HepG2 (cell line): ENCODE results near the gene EIF4EBP3. TPM values are rescaled to one million over a fixed set of nuclear protein-coding genes. Genes with fewer than 3 reads are reported as not detected.
A peak's percentile ranks its signal among the peaks of the same experiment; 100 is the strongest.

ENCODE experiments used
- CAMTA2 ChIP-seq: sonication (generic); formaldehyde crosslinking; IDR thresholded peaks from 2 replicates; pipeline ENCODE4 v1.4.0; 2020; ENCODE audit warnings: mild to moderate bottlenecking, missing genetic modification reagents, borderline replicate concordance
- CEBPB ChIP-seq: IDR thresholded peaks from 2 replicates; pipeline ENCODE4 v1.6.1; 2011; ENCODE audit warnings: low read depth, low read length, improper control_type of control experiment, borderline replicate concordance
- CENPX ChIP-seq: sonication (generic); formaldehyde crosslinking; IDR thresholded peaks from 2 replicates; pipeline ENCODE4 v1.9.0; 2021; ENCODE audit warnings: mild to moderate bottlenecking, missing genetic modification reagents, moderate library complexity
- CHD4 ChIP-seq: fragments of 200-600 bp; sonication (generic); IDR thresholded peaks from 2 replicates; pipeline ENCODE4 v1.7.0; 2017; ENCODE audit warnings: mild to moderate bottlenecking, low read length, borderline replicate concordance
- KDM4B ChIP-seq: sonication (generic); formaldehyde crosslinking; IDR thresholded peaks from 2 replicates; pipeline ENCODE4 v1.4.0; 2020; ENCODE audit warnings: missing genetic modification reagents
- MYC ChIP-seq: sonication (generic); formaldehyde crosslinking; IDR thresholded peaks from 2 replicates; pipeline ENCODE4 v1.9.0; 2021; ENCODE audit warnings: missing genetic modification reagents, borderline replicate concordance
- POLR2G ChIP-seq: fragments of 200-400 bp; formaldehyde crosslinking; IDR thresholded peaks from 2 replicates; pipeline ENCODE4 v1.6.1; 2018; ENCODE audit warnings: mild to moderate bottlenecking, low read depth, low read length, moderate library complexity
- SALL1 ChIP-seq: sonication (generic); formaldehyde crosslinking; IDR thresholded peaks from 2 replicates; pipeline ENCODE4 v1.8.0; 2022; ENCODE audit warnings: mild to moderate bottlenecking, missing genetic modification reagents
- SIX1 ChIP-seq: sonication (generic); formaldehyde crosslinking; IDR thresholded peaks from 2 replicates; pipeline ENCODE4 v1.4.0; 2020; ENCODE audit warnings: missing genetic modification reagents, borderline replicate concordance
- STAG1 ChIP-seq: sonication (generic); formaldehyde crosslinking; IDR thresholded peaks from 2 replicates; pipeline ENCODE4 v1.4.0; 2020; ENCODE audit warnings: missing genetic modification reagents
- ZKSCAN1 ChIP-seq: fragments of 150-350 bp; IDR thresholded peaks from 2 replicates; pipeline ENCODE4 v1.6.1; 2014; ENCODE audit warnings: low read length
- ZNF160 ChIP-seq: sonication (generic); formaldehyde crosslinking; IDR thresholded peaks from 2 replicates; pipeline ENCODE4 v1.8.0; 2022; ENCODE audit warnings: mild to moderate bottlenecking, inconsistent platforms, missing genetic modification reagents
- ZNF350 ChIP-seq: sonication (generic); formaldehyde crosslinking; IDR thresholded peaks from 2 replicates; pipeline ENCODE4 v1.4.0; 2020; ENCODE audit warnings: mild to moderate bottlenecking, low read depth, missing genetic modification reagents, borderline replicate concordance
- ZNF451 ChIP-seq: sonication (generic); formaldehyde crosslinking; IDR thresholded peaks from 2 replicates; pipeline ENCODE4 v1.5.0; 2020; ENCODE audit warnings: mild to moderate bottlenecking, missing genetic modification reagents
- ZNF713 ChIP-seq: sonication (generic); formaldehyde crosslinking; IDR thresholded peaks from 2 replicates; pipeline ENCODE4 v1.4.0; 2020; ENCODE audit warnings: mild to moderate bottlenecking, missing genetic modification reagents
- ZNF883 ChIP-seq: sonication (generic); formaldehyde crosslinking; IDR thresholded peaks from 2 replicates; pipeline ENCODE4 v1.5.1; 2020; ENCODE audit warnings: mild to moderate bottlenecking, missing genetic modification reagents; ENCODE audit errors: not compliant biosample characterization
- polyA plus RNA-seq, 8 experiments: library from polyadenylated mRNA; depleted of rRNA in 3 of 8; stranded (reverse) in 7 of 8; unstranded in 1 of 8; fragments of >200 nt; fragmentation: Illumina TruSeq in 4 of 8; extraction: Trizol in 4 of 8; gene quantifications; 2 replicates each; pipeline versions ENCODE4 v1.2.1 to v1.2.3, GENCODE V29; 2011 to 2016; ENCODE audit warnings: low read depth in 4 of 8, missing spikeins in 1 of 8, mixed read lengths in 1 of 8; ENCODE audit not compliant: insufficient read depth in 1 of 8
- total RNA-seq, 5 experiments: library from RNA; depleted of rRNA; stranded (reverse); fragments of >200 nt; fragmentation: Illumina TruSeq; extraction: Trizol; gene quantifications; 2 replicates each; pipeline ENCODE4 v1.2.3, GENCODE V29; 2016; ENCODE audit warnings: low read depth in 1 of 5
- TF ChIP-seq, protein P1 (sequence below): sonication (generic); formaldehyde crosslinking; IDR thresholded peaks from 2 replicates; pipeline ENCODE4 v1.4.0; 2020; ENCODE audit warnings: missing genetic modification reagents, borderline replicate concordance
- TF ChIP-seq, protein P2 (sequence below), 2 experiments: IDR thresholded peaks; 2 replicates each; pipeline ENCODE4 v1.6.1; 2011 to 2012; ENCODE audit warnings: low read length in 2 of 2, borderline replicate concordance in 1 of 2, low read depth in 1 of 2, mild to moderate bottlenecking in 1 of 2, moderate library complexity in 1 of 2
- TF ChIP-seq, protein P3 (sequence below): IDR thresholded peaks from 2 replicates; pipeline ENCODE4 v1.6.1; 2016; ENCODE audit warnings: low read depth, control low read depth
- TF ChIP-seq, protein P4 (sequence below), 2 experiments: sonication (generic) in 1 of 2; formaldehyde crosslinking in 1 of 2; IDR thresholded peaks; 2 replicates each; pipeline versions ENCODE4 v1.5.1 to v1.6.1; 2011 to 2020; ENCODE audit warnings: borderline replicate concordance in 1 of 2, low read depth in 1 of 2, low read length in 1 of 2, mild to moderate bottlenecking in 1 of 2, missing genetic modification reagents in 1 of 2, moderate library complexity in 1 of 2

The EIF4EBP3 gene
- total and polyA plus RNA-seq, 2 of the 13 experiments (the other 11 are each of a cell fraction or from before 2014, with no cell fraction given), result 0.61 to 1.7 TPM

DNA sequence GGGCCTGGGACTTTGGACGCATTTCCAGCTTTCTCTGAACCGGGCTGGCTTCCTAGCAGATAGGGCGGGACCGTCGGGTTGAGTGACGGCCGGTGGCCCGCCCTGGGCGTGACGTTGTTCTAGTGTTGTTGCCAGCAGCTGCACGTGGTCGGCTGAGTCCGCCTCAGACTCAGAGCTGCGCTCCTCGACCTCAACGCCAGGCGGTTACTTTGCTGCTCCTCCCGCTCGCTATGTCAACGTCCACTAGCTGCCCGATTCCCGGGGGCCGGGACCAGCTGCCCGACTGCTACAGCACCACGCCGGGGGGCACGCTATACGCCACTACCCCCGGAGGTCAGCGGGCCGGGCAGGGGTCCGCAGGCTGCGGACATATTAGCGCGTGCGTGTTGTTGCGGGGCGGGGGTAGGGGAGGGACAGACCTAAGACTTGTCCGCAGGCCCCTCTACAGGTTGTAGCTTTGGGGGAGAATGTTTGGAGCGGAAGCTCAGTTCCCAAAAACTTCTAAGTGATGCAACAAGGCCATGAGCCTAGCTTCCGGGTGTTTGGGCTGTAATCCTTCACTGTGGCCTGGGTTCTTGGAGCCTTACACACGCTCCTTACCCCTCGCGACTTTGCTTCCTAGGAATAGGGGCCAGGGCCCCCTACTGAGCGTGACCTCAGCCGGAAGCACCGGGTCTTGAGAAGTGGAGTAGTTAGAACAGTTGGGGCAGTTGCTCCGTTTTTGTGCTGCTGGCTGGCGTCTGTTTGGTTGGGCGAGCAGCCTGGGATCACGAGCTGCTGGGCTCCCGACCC lies at the start of gene EIF4EBP3 (continued):
- TF ChIP-seq, protein P1, sequence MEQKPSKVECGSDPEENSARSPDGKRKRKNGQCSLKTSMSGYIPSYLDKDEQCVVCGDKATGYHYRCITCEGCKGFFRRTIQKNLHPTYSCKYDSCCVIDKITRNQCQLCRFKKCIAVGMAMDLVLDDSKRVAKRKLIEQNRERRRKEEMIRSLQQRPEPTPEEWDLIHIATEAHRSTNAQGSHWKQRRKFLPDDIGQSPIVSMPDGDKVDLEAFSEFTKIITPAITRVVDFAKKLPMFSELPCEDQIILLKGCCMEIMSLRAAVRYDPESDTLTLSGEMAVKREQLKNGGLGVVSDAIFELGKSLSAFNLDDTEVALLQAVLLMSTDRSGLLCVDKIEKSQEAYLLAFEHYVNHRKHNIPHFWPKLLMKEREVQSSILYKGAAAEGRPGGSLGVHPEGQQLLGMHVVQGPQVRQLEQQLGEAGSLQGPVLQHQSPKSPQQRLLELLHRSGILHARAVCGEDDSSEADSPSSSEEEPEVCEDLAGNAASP (CRISPR knock-in tag), result peak; percentile 36; the same call in 1 of the 2 replicates
- no peak for TF ChIP-seq SIX1 (CRISPR knock-in tag)
- TF ChIP-seq, protein P2, sequence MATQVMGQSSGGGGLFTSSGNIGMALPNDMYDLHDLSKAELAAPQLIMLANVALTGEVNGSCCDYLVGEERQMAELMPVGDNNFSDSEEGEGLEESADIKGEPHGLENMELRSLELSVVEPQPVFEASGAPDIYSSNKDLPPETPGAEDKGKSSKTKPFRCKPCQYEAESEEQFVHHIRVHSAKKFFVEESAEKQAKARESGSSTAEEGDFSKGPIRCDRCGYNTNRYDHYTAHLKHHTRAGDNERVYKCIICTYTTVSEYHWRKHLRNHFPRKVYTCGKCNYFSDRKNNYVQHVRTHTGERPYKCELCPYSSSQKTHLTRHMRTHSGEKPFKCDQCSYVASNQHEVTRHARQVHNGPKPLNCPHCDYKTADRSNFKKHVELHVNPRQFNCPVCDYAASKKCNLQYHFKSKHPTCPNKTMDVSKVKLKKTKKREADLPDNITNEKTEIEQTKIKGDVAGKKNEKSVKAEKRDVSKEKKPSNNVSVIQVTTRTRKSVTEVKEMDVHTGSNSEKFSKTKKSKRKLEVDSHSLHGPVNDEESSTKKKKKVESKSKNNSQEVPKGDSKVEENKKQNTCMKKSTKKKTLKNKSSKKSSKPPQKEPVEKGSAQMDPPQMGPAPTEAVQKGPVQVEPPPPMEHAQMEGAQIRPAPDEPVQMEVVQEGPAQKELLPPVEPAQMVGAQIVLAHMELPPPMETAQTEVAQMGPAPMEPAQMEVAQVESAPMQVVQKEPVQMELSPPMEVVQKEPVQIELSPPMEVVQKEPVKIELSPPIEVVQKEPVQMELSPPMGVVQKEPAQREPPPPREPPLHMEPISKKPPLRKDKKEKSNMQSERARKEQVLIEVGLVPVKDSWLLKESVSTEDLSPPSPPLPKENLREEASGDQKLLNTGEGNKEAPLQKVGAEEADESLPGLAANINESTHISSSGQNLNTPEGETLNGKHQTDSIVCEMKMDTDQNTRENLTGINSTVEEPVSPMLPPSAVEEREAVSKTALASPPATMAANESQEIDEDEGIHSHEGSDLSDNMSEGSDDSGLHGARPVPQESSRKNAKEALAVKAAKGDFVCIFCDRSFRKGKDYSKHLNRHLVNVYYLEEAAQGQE (IDR thresholded peaks at IDR 0.05; ENCODE audit: borderline replicate concordance in 1 of 2, low read depth in 1 of 2, low read length in 2 of 2), result no peak
- no peak for TF ChIP-seq CEBPB
- peak; percentile 45; the same call in 1 of the 2 replicates for TF ChIP-seq STAG1 (CRISPR knock-in tag)
- TF ChIP-seq ZNF451 (CRISPR knock-in tag), result 0 out of 2 replicates have a peak, but pooled peaks have one; percentile 66
- no peak for TF ChIP-seq KDM4B
- peak; percentile 95 for TF ChIP-seq SALL1
- no peak for TF ChIP-seq ZNF160 (CRISPR knock-in tag)
- peak; percentile 52 for TF ChIP-seq POLR2G
- TF ChIP-seq MYC (CRISPR knock-in tag), result peak; percentile 97
- TF ChIP-seq, protein P3, sequence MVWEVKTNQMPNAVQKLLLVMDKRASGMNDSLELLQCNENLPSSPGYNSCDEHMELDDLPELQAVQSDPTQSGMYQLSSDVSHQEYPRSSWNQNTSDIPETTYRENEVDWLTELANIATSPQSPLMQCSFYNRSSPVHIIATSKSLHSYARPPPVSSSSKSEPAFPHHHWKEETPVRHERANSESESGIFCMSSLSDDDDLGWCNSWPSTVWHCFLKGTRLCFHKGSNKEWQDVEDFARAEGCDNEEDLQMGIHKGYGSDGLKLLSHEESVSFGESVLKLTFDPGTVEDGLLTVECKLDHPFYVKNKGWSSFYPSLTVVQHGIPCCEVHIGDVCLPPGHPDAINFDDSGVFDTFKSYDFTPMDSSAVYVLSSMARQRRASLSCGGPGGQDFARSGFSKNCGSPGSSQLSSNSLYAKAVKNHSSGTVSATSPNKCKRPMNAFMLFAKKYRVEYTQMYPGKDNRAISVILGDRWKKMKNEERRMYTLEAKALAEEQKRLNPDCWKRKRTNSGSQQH (CRISPR knock-in tag), result peak; percentile 43; the same call in 1 of the 2 replicates
- TF ChIP-seq ZKSCAN1, result no peak
- TF ChIP-seq CAMTA2 (CRISPR knock-in tag), result no peak
- 0 out of 2 replicates have a peak, but pooled peaks have one; percentile 43 for TF ChIP-seq ZNF713
- TF ChIP-seq, protein P4, sequence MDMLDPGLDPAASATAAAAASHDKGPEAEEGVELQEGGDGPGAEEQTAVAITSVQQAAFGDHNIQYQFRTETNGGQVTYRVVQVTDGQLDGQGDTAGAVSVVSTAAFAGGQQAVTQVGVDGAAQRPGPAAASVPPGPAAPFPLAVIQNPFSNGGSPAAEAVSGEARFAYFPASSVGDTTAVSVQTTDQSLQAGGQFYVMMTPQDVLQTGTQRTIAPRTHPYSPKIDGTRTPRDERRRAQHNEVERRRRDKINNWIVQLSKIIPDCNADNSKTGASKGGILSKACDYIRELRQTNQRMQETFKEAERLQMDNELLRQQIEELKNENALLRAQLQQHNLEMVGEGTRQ (IDR thresholded peaks at IDR 0.05; ENCODE audit: low read depth, low read length), result peak; percentile 89
- TF ChIP-seq, protein P4 (CRISPR knock-in tag; IDR thresholded peaks at IDR 0.05; ENCODE audit: borderline replicate concordance), result peak; percentile 87
- TF ChIP-seq ZNF883, result peak; percentile 53
- no peak for TF ChIP-seq CHD4
- TF ChIP-seq CENPX (CRISPR knock-in tag), result no peak
- peak; percentile 73 for TF ChIP-seq ZNF350
